ENCODE measurements around the gene RBM39. TPM values are rescaled to one million over a fixed set of nuclear protein-coding genes. Genes with fewer than 3 reads are reported as not detected.

The RBM39 gene
- total and polyA plus RNA-seq, 9 of the 15 experiments (the other 6 are each of a cell fraction or from before 2014, with no cell fraction given), result 143 to 319 (median 228) TPM

DNA sequence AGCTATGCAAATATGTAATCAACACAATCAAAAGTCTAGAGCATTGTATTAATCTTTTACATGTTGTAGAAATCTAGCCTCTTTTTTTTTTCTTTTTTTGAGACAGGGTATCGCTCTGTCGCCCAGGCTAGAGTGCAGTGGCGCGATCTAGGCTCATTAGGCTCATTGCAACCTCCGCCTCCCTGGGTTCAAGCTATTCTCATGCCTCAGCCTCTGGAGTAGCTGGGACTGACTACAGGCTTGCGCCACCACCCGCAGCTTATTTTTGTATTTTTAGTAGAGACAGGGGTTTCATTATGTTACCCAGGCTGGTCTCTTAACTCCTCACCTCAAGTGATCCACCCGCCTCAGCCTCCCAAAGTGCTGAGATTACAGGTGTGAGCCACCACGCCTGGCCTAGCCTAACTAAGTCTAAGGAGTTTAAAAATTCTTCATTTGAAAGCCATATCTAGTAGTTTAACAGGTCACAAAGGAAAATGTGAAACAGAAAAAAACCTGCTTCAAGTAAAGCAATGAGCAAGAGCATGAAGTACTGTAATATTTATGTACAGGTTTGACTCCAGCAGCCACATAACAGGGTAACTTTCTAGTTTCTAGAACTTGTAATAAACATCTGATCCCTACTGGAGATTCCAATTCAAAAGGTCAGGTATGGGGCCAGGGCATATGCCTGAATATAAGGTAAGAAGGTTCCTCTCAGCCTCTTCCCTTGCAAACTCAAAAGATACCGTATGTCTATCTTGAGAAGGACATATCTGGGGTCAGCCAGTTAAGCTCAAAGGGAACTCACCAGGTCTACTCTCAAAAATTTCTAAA is 81.7 kb downstream of the RBM39 start:
- no peak overlapping the region; a peak in 1 of 4 replicates for H3K9ac ChIP-seq (ENCODE audit: insufficient read depth in 1 of 2, low read depth in 2 of 2, low read length in 2 of 2)
- intact Hi-C loops (cut with micrococcal nuclease), result loop anchor here (5.0 kb wide), 1 partner anchor 43 kb away; the partner anchor contains the start of gene SPAG4
- peaks cover 46% of the 10 kb centered on the region for H4K20me1 ChIP-seq (replicated peaks; ENCODE audit: control insufficient read depth, insufficient read depth, low read length)

GRCh38 chr20:35657271-35657670 is 84.8 kb downstream of the RBM39 start:
- Histone ChIP-seq H3K79me2 (ENCODE audit: control insufficient read depth, insufficient read depth, low read length) (peaks cover 100% of the 10 kb centered on the region), H3K4me2 (ENCODE audit: insufficient read depth, low read length) (no peak overlapping the region), H3K27me3 (ENCODE audit: control insufficient read depth in 2 of 2, insufficient read depth in 2 of 2, low read length in 2 of 2) (no peaks in the 10 kb centered on the region), H3K4me1 (replicated peaks in 1 of 2; ENCODE audit: control insufficient read depth in 2 of 2, insufficient read depth in 2 of 2, low read length in 2 of 2) (peaks cover 11 to 16% of the 10 kb centered on the region in 2 experiments; a peak in 4 of 5 replicates), H3K36me3 (ENCODE audit: control insufficient read depth, insufficient read depth, low read length) (peaks cover 50% of the 10 kb centered on the region), H3K9ac (ENCODE audit: insufficient read depth in 1 of 2, low read depth in 2 of 2, low read length in 2 of 2) (no peak overlapping the region), H3K9me3 (replicated peaks; ENCODE audit: control insufficient read depth, insufficient read depth, low read depth, low read length) (no peaks in the 10 kb centered on the region), H3K9me1 (ENCODE audit: control insufficient read depth, insufficient read depth, low read length) (no peaks in the 10 kb centered on the region), H2AFZ (ENCODE audit: low read depth, low read length) (no peak overlapping the region), H3K4me3 (no peak overlapping the region), H3K27ac (ENCODE audit: extremely low read depth, low read depth, low read length) (no peak overlapping the region), H4K20me1 (replicated peaks; ENCODE audit: control insufficient read depth, insufficient read depth, low read length) (peaks cover 42% of the 10 kb centered on the region)
- DNase-seq (ENCODE audit: extremely low read depth in 1 of 4, low spot score in 3 of 4) (no peak), FAIRE-seq (no peak), ATAC-seq (no peak)
- ChIA-PET CTCF (ENCODE audit: low intra/inter-chr PET ratio) (no interaction called here), POLR2A (interaction anchor here (1.1 to 1.8 kb wide), 2 partner anchors 10 to 32 kb away, joined by 3 to 7 read pairs; no protein-coding TSS in a partner anchor)
- no TSS peak for BruUV-seq (replicated peaks)
- WGBS (ENCODE audit: insufficient coverage, low coverage, missing lambda C conversion rate), result 65% methylated on average over 1 of the region's 1 CpG
- in situ Hi-C loops (cut with MboI) (no loop called here), intact Hi-C loops (cut with micrococcal nuclease) (no loop called here)
- TF ChIP-seq ARID2 (IDR thresholded peaks at IDR 0.05), result no peak
- no peak for TF ChIP-seq BCOR (IDR thresholded peaks at IDR 0.05)
- no peak for TF ChIP-seq SMARCB1 (IDR thresholded peaks at IDR 0.05; ENCODE audit: insufficient read length, low read depth)
- no peak for TF ChIP-seq ZC3H4 (CRISPR knock-in tag; IDR thresholded peaks at IDR 0.05; ENCODE audit: borderline replicate concordance)
- TF ChIP-seq, protein P1, sequence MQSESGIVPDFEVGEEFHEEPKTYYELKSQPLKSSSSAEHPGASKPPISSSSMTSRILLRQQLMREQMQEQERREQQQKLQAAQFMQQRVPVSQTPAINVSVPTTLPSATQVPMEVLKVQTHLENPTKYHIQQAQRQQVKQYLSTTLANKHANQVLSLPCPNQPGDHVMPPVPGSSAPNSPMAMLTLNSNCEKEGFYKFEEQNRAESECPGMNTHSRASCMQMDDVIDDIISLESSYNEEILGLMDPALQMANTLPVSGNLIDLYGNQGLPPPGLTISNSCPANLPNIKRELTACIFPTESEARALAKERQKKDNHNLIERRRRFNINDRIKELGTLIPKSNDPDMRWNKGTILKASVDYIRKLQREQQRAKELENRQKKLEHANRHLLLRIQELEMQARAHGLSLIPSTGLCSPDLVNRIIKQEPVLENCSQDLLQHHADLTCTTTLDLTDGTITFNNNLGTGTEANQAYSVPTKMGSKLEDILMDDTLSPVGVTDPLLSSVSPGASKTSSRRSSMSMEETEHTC (IDR thresholded peaks at IDR 0.05), result no peak
- TF ChIP-seq FOXJ2 (tag; IDR thresholded peaks at IDR 0.05), result no peak
- TF ChIP-seq MTA3 (IDR thresholded peaks at IDR 0.05; ENCODE audit: borderline replicate concordance), result no peak
- TF ChIP-seq STAT5B (CRISPR knock-in tag; IDR thresholded peaks at IDR 0.05), result no peak
- no peak for TF ChIP-seq CSDE1 (IDR thresholded peaks at IDR 0.05)
- TF ChIP-seq HCFC1 (IDR thresholded peaks at IDR 0.05; ENCODE audit: low read depth, low read length), result no peak
- no peak for TF ChIP-seq THAP7 (CRISPR knock-in tag; IDR thresholded peaks at IDR 0.05)
- no peak for TF ChIP-seq ELF2 (CRISPR knock-in tag; IDR thresholded peaks at IDR 0.05)

More for the DNA sequence above, 81.7 kb downstream of the RBM39 start:
- Histone ChIP-seq H3K36me3 (ENCODE audit: control insufficient read depth, insufficient read depth, low read length) (peaks cover 23% of the 10 kb centered on the region; the same call in 2 of the 3 replicates), H3K4me1 (replicated peaks in 1 of 2; ENCODE audit: control insufficient read depth in 2 of 2, insufficient read depth in 2 of 2, low read length in 2 of 2) (peaks cover 22 to 24% of the 10 kb centered on the region in 2 experiments; a peak in 4 of 5 replicates), H3K27me3 (ENCODE audit: control insufficient read depth in 2 of 2, insufficient read depth in 2 of 2, low read length in 2 of 2) (no peaks in the 10 kb centered on the region), H3K79me2 (ENCODE audit: control insufficient read depth, insufficient read depth, low read length) (peaks cover 98% of the 10 kb centered on the region), H3K9me3 (replicated peaks; ENCODE audit: control insufficient read depth, insufficient read depth, low read depth, low read length) (no peaks in the 10 kb centered on the region), H3K27ac (ENCODE audit: extremely low read depth, low read depth, low read length) (no peak overlapping the region), H3K9me1 (ENCODE audit: control insufficient read depth, insufficient read depth, low read length) (no peaks in the 10 kb centered on the region), H2AFZ (ENCODE audit: low read depth, low read length) (no peak overlapping the region), H3K4me2 (ENCODE audit: insufficient read depth, low read length) (0 out of 2 replicates have a peak overlapping the region, but pooled peaks have one; percentile 89), H3K4me3 (no peak overlapping the region)
- no peak for TF ChIP-seq FOSL1 (tag; conservative IDR thresholded peaks at IDR 0.05)
- no peak for TF ChIP-seq CXXC5 (CRISPR knock-in tag; IDR thresholded peaks at IDR 0.05)
- ChIA-PET POLR2A (interaction anchor here (0.6 to 1.5 kb wide), 9 partner anchors 8 to 162 kb away, joined by 3 to 4 read pairs (median 3); partner anchors contain the start of gene RBM39), CTCF (ENCODE audit: low intra/inter-chr PET ratio) (no interaction called here)
- no peak for ATAC-seq
- in situ Hi-C loops (cut with MboI), result no loop called here
- BruUV-seq (replicated peaks), result no TSS peak
- DNase-seq (ENCODE audit: extremely low read depth in 1 of 4, low spot score in 3 of 4), result no peak
- FAIRE-seq, result no peak
- 76% methylated on average over 9 of the region's 10 CpGs for WGBS (ENCODE audit: insufficient coverage, low coverage, missing lambda C conversion rate)
